Activated T-cell treated with anti-CD3 and anti-CD28 coated beads, Interleukin-2, amount 50 U/mL, for 4 hours (primary cell): ENCODE data around the gene RHOXF2B. TPM values are rescaled to one million over a fixed set of nuclear protein-coding genes. Genes with fewer than 3 reads are reported as not detected.
"Not testable (repeated sequence)": the region's sequence is repeated elsewhere in the genome, so short reads cannot be mapped to it uniquely, and the experiment has no call there.

Source experiments
- ATAC-seq, 2 donors: fragments of 200-7000 bp; cut with Tn5 transposase; one replicate each; pipeline ENCODE4 v1.10.0; 2021
- DNase-seq: peaks from one replicate; pipeline ENCODE4 v3.0.0-alpha.2; 2020
- H3K27me3 Mint-ChIP-seq: one replicate; pipeline ENCODE4 v1.8.0; 2021; ENCODE audit warnings: low read depth, mixed read lengths
- H3K36me3 Mint-ChIP-seq: one replicate; pipeline ENCODE4 v1.8.0; 2022; ENCODE audit warnings: mixed read lengths; ENCODE audit not compliant: insufficient read depth
- H3K4me1 Mint-ChIP-seq: one replicate; pipeline ENCODE4 v1.8.0; 2021; ENCODE audit warnings: low read depth, mixed read lengths
- H3K4me3 Mint-ChIP-seq: one replicate; pipeline ENCODE4 v1.8.0; 2021; ENCODE audit warnings: mild to moderate bottlenecking, moderate library complexity, mixed read lengths
- H3K9me3 Mint-ChIP-seq: one replicate; pipeline ENCODE4 v1.8.0; 2021; ENCODE audit warnings: mixed read lengths
- total RNA-seq, 3 donors: library from RNA; stranded (reverse); gene quantifications; one replicate each; pipeline ENCODE4 v1.2.1, GENCODE V29; 2021

Gene RHOXF2B
- under 1 TPM in 1 of 3 donors, not detected in 2; 0.13 TPM for total RNA-seq

GRCh38 chrX:120077590-120077989, at the start of gene RHOXF2B:
RHOXF2B (minus strand) TSS chrX:120077690; CDS start chrX:120077552, 138 bp downstream.
- H3K4me3 Mint-ChIP-seq, H3K4me1 Mint-ChIP-seq, DNase-seq, H3K36me3 Mint-ChIP-seq, H3K9me3 Mint-ChIP-seq, H3K27me3 Mint-ChIP-seq, ATAC-seq: not testable (repeated sequence)

DNA sequence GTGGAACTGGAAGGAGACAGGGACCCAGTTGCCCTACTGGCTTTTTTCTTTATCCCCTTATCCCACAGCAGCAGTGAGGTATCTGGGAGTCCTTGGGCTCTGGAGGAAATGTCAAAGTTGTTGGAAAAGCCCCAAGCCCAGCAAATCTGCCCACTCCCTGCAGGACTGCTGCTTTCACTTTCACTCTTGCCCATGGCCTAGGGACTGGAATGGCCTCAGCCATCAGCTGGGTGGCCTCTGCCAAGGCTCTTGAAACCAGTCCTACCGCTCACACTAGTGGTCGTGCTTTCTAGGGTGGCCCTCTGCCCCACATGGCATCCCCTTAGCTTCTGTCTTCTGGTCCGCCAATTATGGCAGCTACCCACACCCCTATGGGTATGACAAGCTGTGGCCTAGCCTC, 48.0 kb upstream of the RHOXF2B start:
- ATAC-seq, result no peak
- no peaks in the 10 kb centered on the region for H3K9me3 Mint-ChIP-seq
- peaks cover 2% of the 10 kb centered on the region for H3K27me3 Mint-ChIP-seq
- no peak for DNase-seq
- no peak overlapping the region for H3K4me3 Mint-ChIP-seq
- no peaks in the 10 kb centered on the region for H3K4me1 Mint-ChIP-seq
- no peaks in the 10 kb centered on the region for H3K36me3 Mint-ChIP-seq

DNA sequence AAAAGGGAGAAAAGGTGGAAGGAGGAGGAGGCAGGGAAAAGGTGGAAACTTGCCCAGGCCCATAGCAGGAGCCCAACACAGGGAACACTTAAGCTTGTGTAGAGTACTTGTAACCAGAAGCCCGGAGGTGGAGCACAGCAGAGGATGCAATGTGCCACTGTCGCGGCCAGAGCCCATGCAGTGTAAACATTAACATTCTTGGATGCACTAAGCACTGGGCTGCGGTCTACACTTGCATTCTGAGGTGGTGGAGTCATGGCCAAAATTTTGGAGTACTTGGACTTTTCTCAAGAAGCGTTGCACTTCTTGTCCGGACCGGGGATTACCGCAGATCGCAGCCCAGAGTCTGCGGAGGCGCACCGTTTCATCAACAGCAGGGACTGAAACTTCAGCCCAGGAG, 42.7 kb upstream of the RHOXF2B start:
- H3K4me1 Mint-ChIP-seq, result no peaks in the 10 kb centered on the region
- no peaks in the 10 kb centered on the region for H3K36me3 Mint-ChIP-seq
- H3K27me3 Mint-ChIP-seq, result peaks cover 2% of the 10 kb centered on the region
- no peak overlapping the region for H3K4me3 Mint-ChIP-seq
- ATAC-seq, result no peak
- H3K9me3 Mint-ChIP-seq, result no peaks in the 10 kb centered on the region
- no peak for DNase-seq

GRCh38 chrX:120115438-120115963, 38.0 kb upstream of the RHOXF2B start, which contains the start of gene RHOXF1:
RHOXF1 (minus strand) TSS chrX:120115913; CDS start chrX:120115862, 51 bp downstream.
- ATAC-seq (no peak), DNase-seq (no peak)
- Mint-ChIP-seq H3K9me3 (no peaks in the 10 kb centered on the region), H3K36me3 (no peaks in the 10 kb centered on the region), H3K4me3 (no peak within 1 kb of the TSS), H3K27me3 (no peaks in the 10 kb centered on the region), H3K4me1 (no peaks in the 10 kb centered on the region)

GRCh38 chrX:120111611-120112010, 34.1 kb upstream of the RHOXF2B start:
- no peaks in the 10 kb centered on the region for H3K9me3 Mint-ChIP-seq
- H3K4me3 Mint-ChIP-seq, result no peak overlapping the region
- H3K27me3 Mint-ChIP-seq, result no peaks in the 10 kb centered on the region
- no peaks in the 10 kb centered on the region for H3K4me1 Mint-ChIP-seq
- ATAC-seq (no peak), DNase-seq (no peak)
- no peaks in the 10 kb centered on the region for H3K36me3 Mint-ChIP-seq

DNA sequence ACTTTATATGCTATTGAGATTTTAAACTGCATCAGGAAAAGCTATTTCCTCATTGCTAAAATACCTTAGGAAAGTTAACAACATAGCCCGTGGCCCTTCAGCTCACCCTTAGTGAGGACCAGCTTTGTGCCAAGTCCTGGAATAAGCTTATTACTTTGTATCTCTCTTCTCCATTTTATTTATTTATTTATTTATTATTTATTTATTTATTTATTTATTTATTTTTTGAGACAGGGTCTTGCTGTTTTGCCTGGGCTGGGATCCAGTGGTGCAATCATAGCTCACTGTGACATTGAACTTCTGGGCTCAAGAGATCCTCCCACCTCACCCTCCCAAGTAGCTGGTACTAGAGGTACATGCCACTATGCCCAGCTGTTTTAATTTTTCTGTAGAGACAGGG, 31.9 kb upstream of the RHOXF2B start:
- Mint-ChIP-seq H3K36me3 (no peaks in the 10 kb centered on the region), H3K4me1 (no peaks in the 10 kb centered on the region), H3K4me3 (no peak overlapping the region), H3K27me3 (no peaks in the 10 kb centered on the region), H3K9me3 (no peaks in the 10 kb centered on the region)
- ATAC-seq (no peak), DNase-seq (no peak)

GRCh38 chrX:120104707-120105106, 27.2 kb upstream of the RHOXF2B start:
- not testable (repeated sequence) for H3K36me3 Mint-ChIP-seq, H3K27me3 Mint-ChIP-seq, H3K9me3 Mint-ChIP-seq, H3K4me1 Mint-ChIP-seq, H3K4me3 Mint-ChIP-seq, DNase-seq, ATAC-seq

DNA sequence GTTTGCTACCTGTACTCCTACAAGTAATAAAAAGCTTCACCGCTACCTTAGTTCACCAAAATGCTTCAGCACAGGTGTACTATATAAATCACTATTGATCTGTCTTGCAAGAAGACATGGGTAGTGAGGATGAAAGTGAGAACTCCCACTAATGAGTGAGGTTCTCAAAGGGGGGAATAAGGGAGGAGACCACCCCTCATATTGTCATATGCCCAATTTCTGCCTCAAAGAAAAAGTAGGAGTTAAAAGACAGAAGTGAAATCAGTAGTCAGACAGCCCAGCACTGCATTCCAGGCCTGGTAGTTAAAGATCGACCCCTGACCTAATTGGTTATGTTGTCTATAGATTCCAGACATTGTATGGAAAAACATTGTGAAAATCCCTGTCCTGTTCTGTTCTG, 23.6 kb upstream of the RHOXF2B start:
- H3K9me3 Mint-ChIP-seq, H3K4me3 Mint-ChIP-seq, ATAC-seq, H3K4me1 Mint-ChIP-seq, DNase-seq, H3K27me3 Mint-ChIP-seq, H3K36me3 Mint-ChIP-seq: not testable (repeated sequence)

DNA sequence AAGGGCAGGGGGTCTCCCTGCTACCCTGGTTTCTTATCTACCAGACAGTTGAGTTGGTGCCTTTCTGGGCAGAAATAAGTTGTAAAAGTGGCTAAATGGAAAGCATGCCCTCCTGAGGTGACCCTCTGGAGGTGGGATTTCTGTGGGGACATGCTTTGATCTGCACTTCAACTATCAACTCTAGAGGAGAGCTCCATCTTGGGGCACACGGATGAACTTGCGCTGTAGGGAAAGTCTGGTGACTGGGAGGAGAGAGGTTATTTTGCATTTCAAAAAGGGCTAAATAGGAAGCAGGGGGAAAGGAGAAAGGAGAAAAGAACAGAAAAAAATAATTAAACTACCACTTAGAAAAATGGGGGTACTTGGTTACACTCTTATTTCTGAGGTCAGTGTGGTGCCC, 12.7 kb upstream of the RHOXF2B start:
- ATAC-seq (no peak), DNase-seq (no peak)
- H3K36me3 Mint-ChIP-seq, result no peaks in the 10 kb centered on the region

GRCh38 chrX:120087289-120088017, 10.0 kb upstream of the RHOXF2B start:
- Mint-ChIP-seq H3K27me3 (no peaks in the 10 kb centered on the region), H3K4me3 (no peak overlapping the region), H3K4me1 (no peaks in the 10 kb centered on the region), H3K36me3 (no peaks in the 10 kb centered on the region), H3K9me3 (no peaks in the 10 kb centered on the region)
- no peak for DNase-seq
- no peak for ATAC-seq

More for the DNA sequence above, 12.7 kb upstream of the RHOXF2B start:
- H3K27me3 Mint-ChIP-seq, result no peaks in the 10 kb centered on the region
- no peak overlapping the region for H3K4me3 Mint-ChIP-seq
- H3K9me3 Mint-ChIP-seq, result no peaks in the 10 kb centered on the region
- H3K4me1 Mint-ChIP-seq, result no peaks in the 10 kb centered on the region

- peak; percentile 37 to 38 for ATAC-seq
- H3K4me1 Mint-ChIP-seq, DNase-seq, H3K9me3 Mint-ChIP-seq, H3K4me3 Mint-ChIP-seq, H3K36me3 Mint-ChIP-seq, H3K27me3 Mint-ChIP-seq: not testable (repeated sequence)
Measured at GRCh38 chrX:120085553-120086185, 8.2 kb upstream of the RHOXF2B start.

DNA sequence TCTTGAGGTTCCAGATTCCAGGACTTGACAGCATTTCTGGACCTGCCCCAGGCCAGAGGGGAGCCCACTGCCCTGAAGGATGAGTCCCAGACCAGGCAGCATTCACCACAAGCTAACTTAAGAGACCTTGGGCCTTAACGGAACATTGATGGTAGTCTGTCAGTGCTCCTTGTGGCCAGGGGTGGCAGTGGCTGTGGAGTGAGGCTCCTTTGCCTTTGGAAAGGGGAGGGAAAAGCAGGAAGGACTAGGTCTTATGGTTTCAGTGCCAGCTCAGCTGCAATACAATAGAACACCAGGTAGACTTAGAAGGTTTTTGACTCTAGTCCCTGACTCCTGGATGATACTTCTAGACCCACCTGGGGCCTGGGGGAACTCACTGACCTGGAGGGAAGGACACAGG, 11.3 kb downstream of the RHOXF2B start:
- not testable (repeated sequence) for DNase-seq, H3K36me3 Mint-ChIP-seq, ATAC-seq

GRCh38 chrX:120042712-120043111, 34.8 kb downstream of the RHOXF2B start:
- not testable (repeated sequence) for DNase-seq, H3K9me3 Mint-ChIP-seq

More for the DNA sequence above, 11.3 kb downstream of the RHOXF2B start:
- not testable (repeated sequence) for H3K4me1 Mint-ChIP-seq, H3K27me3 Mint-ChIP-seq, H3K4me3 Mint-ChIP-seq, H3K9me3 Mint-ChIP-seq

GRCh38 chrX:120042247-120042646, 35.2 kb downstream of the RHOXF2B start:
- H3K27me3 Mint-ChIP-seq, H3K4me1 Mint-ChIP-seq, H3K4me3 Mint-ChIP-seq, H3K36me3 Mint-ChIP-seq, DNase-seq, ATAC-seq, H3K9me3 Mint-ChIP-seq: not testable (repeated sequence)

More at GRCh38 chrX:120042712-120043111, 34.8 kb downstream of the RHOXF2B start:
- H3K4me3 Mint-ChIP-seq, ATAC-seq, H3K27me3 Mint-ChIP-seq, H3K4me1 Mint-ChIP-seq, H3K36me3 Mint-ChIP-seq: not testable (repeated sequence)

DNA sequence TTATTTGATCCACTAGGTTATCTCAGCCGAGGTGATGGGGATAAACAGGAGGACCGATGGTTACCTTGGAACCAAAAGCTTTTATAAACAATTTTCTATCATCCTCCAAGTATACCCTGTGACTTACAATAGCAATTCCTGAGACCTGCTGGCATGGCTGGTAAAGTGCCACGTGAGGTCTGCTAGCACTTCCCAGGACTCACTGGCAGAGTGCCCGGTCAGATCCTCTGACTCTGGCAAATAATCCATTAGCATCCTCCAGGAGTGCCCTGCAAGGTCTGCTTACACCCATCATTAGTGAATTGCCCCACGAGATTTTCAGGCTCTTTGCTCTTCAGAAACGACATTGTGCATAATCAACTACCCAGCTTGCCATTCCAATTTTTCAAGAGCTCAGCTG, 37.3 kb downstream of the RHOXF2B start:
- H3K9me3 Mint-ChIP-seq, H3K27me3 Mint-ChIP-seq, H3K4me3 Mint-ChIP-seq, H3K4me1 Mint-ChIP-seq, ATAC-seq, DNase-seq, H3K36me3 Mint-ChIP-seq: not testable (repeated sequence)
